Activated naive CD8-positive, alpha-beta T cell treated with anti-CD3 and anti-CD28 coated beads, Interleukin-2, amount 10 ng/mL, durations not matched to agents 7 days and 5 days (primary cell): ENCODE measurements around the gene MILR1. TPM values are rescaled to one million over a fixed set of nuclear protein-coding genes. Genes with fewer than 3 reads are reported as not detected.

Experiments used
- ATAC-seq: fragments of 150-1000 bp; cut with Tn5 transposase; one replicate; pipeline ENCODE4 v1.10.0; 2021; ENCODE audit warnings: low read depth, moderate library complexity
- POLR2A ChIA-PET: fragments of 350-600 bp; sonication (Branson Sonifier 250); formaldehyde crosslinking; loops from one replicate; lab custom pipeline; 2021; ENCODE audit warnings: antibody characterized with exemption; lab: Charles Lee
- DNase-seq: peaks from one replicate; pipeline ENCODE4 v3.0.0; 2021
- H3K27ac Mint-ChIP-seq: one replicate; pipeline ENCODE4 v1.8.0; 2022; ENCODE audit warnings: mild to moderate bottlenecking, mixed read lengths
- H3K27me3 Mint-ChIP-seq: one replicate; pipeline ENCODE4 v1.8.0; 2022; ENCODE audit warnings: mild to moderate bottlenecking, moderate library complexity, mixed read lengths
- H3K36me3 Mint-ChIP-seq: one replicate; pipeline ENCODE4 v1.8.0; 2021; ENCODE audit warnings: mild to moderate bottlenecking, mixed read lengths
- H3K4me1 Mint-ChIP-seq: one replicate; pipeline ENCODE4 v1.8.0; 2021; ENCODE audit warnings: mixed read lengths
- H3K4me3 Mint-ChIP-seq: one replicate; pipeline ENCODE4 v1.8.0; 2022; ENCODE audit warnings: mild to moderate bottlenecking, moderate library complexity, mixed read lengths
- H3K9me3 Mint-ChIP-seq: one replicate; pipeline ENCODE4 v1.8.0; 2021; ENCODE audit warnings: mixed read lengths
- total RNA-seq, 2 experiments: library from RNA; stranded (reverse); gene quantifications; one replicate each; pipeline ENCODE4 v1.2.3, GENCODE V29; 2021

MILR1 gene
- total RNA-seq = 1 to 10 TPM in 1 of 2 experiments, under 1 TPM in 1; 0.65 to 1.2 TPM

- ATAC-seq = no peak
- no peaks in the 10 kb centered on the region for H3K9me3 Mint-ChIP-seq
- H3K27ac Mint-ChIP-seq = peak within 1 kb of the TSS; percentile 64
- H3K4me3 Mint-ChIP-seq = peak within 1 kb of the TSS; percentile 9
- no peak for DNase-seq
- H3K4me1 Mint-ChIP-seq = peaks cover 12% of the 10 kb centered on the region
- no peaks in the 10 kb centered on the region for H3K27me3 Mint-ChIP-seq
- H3K36me3 Mint-ChIP-seq = no peaks in the 10 kb centered on the region
- POLR2A ChIA-PET = no interaction called here
These were observed at the start of gene MILR1 for GRCh38 chr17:64448665-64449512. MILR1 (plus strand) TSS chr17:64449115; CDS start chr17:64449169, 54 bp downstream.

GRCh38 chr17:64399767-64400156, 49.2 kb upstream of the MILR1 start:
- no peak for DNase-seq
- Mint-ChIP-seq H3K4me3 (no peak overlapping the region), H3K27ac (no peak overlapping the region), H3K9me3 (no peaks in the 10 kb centered on the region), H3K4me1 (peaks cover 46% of the 10 kb centered on the region), H3K36me3 (peaks cover 5% of the 10 kb centered on the region), H3K27me3 (no peaks in the 10 kb centered on the region)
- POLR2A ChIA-PET = interaction anchor here (0.7 to 3.5 kb wide), 4 partner anchors 11 to 106 kb away, joined by 3 to 25 read pairs (median 4); partner anchors contain the start of genes CEP95 and DDX5
- no peak for ATAC-seq

GRCh38 chr17:64400642-64401041, 48.3 kb upstream of the MILR1 start:
- Mint-ChIP-seq H3K4me3 (no peak overlapping the region), H3K4me1 (peaks cover 47% of the 10 kb centered on the region), H3K36me3 (peaks cover 2% of the 10 kb centered on the region), H3K27ac (peak overlapping the region; percentile 30), H3K9me3 (no peaks in the 10 kb centered on the region), H3K27me3 (no peaks in the 10 kb centered on the region)
- POLR2A ChIA-PET = interaction anchor here (0.6 kb wide), 1 partner anchor 19 kb away, joined by 3 read pairs; no protein-coding TSS in a partner anchor
- ATAC-seq (no peak), DNase-seq (no peak)

- POLR2A ChIA-PET = interaction anchor here (0.6 to 4.0 kb wide), 5 partner anchors 9 to 104 kb away, joined by 3 to 21 read pairs (median 4); partner anchors contain the start of genes DDX5 and PECAM1
- ATAC-seq = no peak
- peaks cover 41% of the 10 kb centered on the region for H3K4me1 Mint-ChIP-seq
- H3K36me3 Mint-ChIP-seq = no peaks in the 10 kb centered on the region
- no peaks in the 10 kb centered on the region for H3K9me3 Mint-ChIP-seq
- DNase-seq = no peak
- H3K4me3 Mint-ChIP-seq = peak overlapping the region; percentile 58
- H3K27ac Mint-ChIP-seq = peak overlapping the region; percentile 80
- H3K27me3 Mint-ChIP-seq = no peaks in the 10 kb centered on the region
These were observed 47.6 kb upstream of the MILR1 start for GRCh38 chr17:64401244-64401860.

- H3K4me1 Mint-ChIP-seq = peaks cover 39% of the 10 kb centered on the region
- H3K27me3 Mint-ChIP-seq = no peaks in the 10 kb centered on the region
- H3K4me3 Mint-ChIP-seq = peak overlapping the region; percentile 58
- no peaks in the 10 kb centered on the region for H3K36me3 Mint-ChIP-seq
- H3K27ac Mint-ChIP-seq = peak overlapping the region; percentile 80
- POLR2A ChIA-PET = interaction anchor here (0.7 to 4.0 kb wide), 4 partner anchors 10 to 104 kb away, joined by 3 to 21 read pairs (median 4); partner anchors contain the start of genes DDX5 and PECAM1
- DNase-seq (no peak), ATAC-seq (no peak)
- no peaks in the 10 kb centered on the region for H3K9me3 Mint-ChIP-seq
These were observed 47.0 kb upstream of the MILR1 start for GRCh38 chr17:64401941-64402340.

- Mint-ChIP-seq H3K9me3 (no peaks in the 10 kb centered on the region), H3K27ac (peak overlapping the region; percentile 58), H3K4me3 (peak overlapping the region; percentile 44), H3K36me3 (no peaks in the 10 kb centered on the region), H3K4me1 (peaks cover 39% of the 10 kb centered on the region), H3K27me3 (no peaks in the 10 kb centered on the region)
- DNase-seq (no peak), ATAC-seq (no peak)
- POLR2A ChIA-PET = interaction anchor here (1.1 to 4.0 kb wide), 3 partner anchors 10 to 103 kb away, joined by 4 to 21 read pairs (median 5); partner anchors contain the start of genes DDX5 and PECAM1
These were observed 46.4 kb upstream of the MILR1 start for GRCh38 chr17:64402469-64402868.

- peaks cover 30% of the 10 kb centered on the region for H3K4me1 Mint-ChIP-seq
- H3K9me3 Mint-ChIP-seq = no peaks in the 10 kb centered on the region
- H3K27ac Mint-ChIP-seq = peak overlapping the region; percentile 30
- no peak for ATAC-seq
- POLR2A ChIA-PET = interaction anchor here (1.1 to 4.0 kb wide), 4 partner anchors 7 to 14 kb away, joined by 3 to 21 read pairs (median 3); partner anchors contain the start of gene PECAM1
- H3K4me3 Mint-ChIP-seq = no peak overlapping the region
- no peaks in the 10 kb centered on the region for H3K27me3 Mint-ChIP-seq
- peak; percentile 21 for DNase-seq
- H3K36me3 Mint-ChIP-seq = no peaks in the 10 kb centered on the region
These were observed 44.9 kb upstream of the MILR1 start for GRCh38 chr17:64403881-64404460.

GRCh38 chr17:64406321-64407200, 42.4 kb upstream of the MILR1 start:
- DNase-seq (no peak), ATAC-seq (no peak)
- H3K9me3 Mint-ChIP-seq = no peaks in the 10 kb centered on the region
- H3K36me3 Mint-ChIP-seq = no peaks in the 10 kb centered on the region
- peaks cover 18% of the 10 kb centered on the region for H3K4me1 Mint-ChIP-seq
- no peaks in the 10 kb centered on the region for H3K27me3 Mint-ChIP-seq
- H3K4me3 Mint-ChIP-seq = no peak overlapping the region
- POLR2A ChIA-PET = no interaction called here
- no peak overlapping the region for H3K27ac Mint-ChIP-seq

- H3K4me3 Mint-ChIP-seq = no peak overlapping the region
- POLR2A ChIA-PET = interaction anchor here (0.6 to 1.3 kb wide), 2 partner anchors 12 to 18 kb away, joined by 3 read pairs; no protein-coding TSS in a partner anchor
- no peaks in the 10 kb centered on the region for H3K27me3 Mint-ChIP-seq
- no peak for DNase-seq
- H3K27ac Mint-ChIP-seq = no peak overlapping the region
- no peaks in the 10 kb centered on the region for H3K9me3 Mint-ChIP-seq
- peaks cover 26% of the 10 kb centered on the region for H3K4me1 Mint-ChIP-seq
- no peak for ATAC-seq
- H3K36me3 Mint-ChIP-seq = no peaks in the 10 kb centered on the region
These were observed 38.0 kb upstream of the MILR1 start for GRCh38 chr17:64410750-64411490.

- no peaks in the 10 kb centered on the region for H3K36me3 Mint-ChIP-seq
- peak; percentile 33 for ATAC-seq
- no peaks in the 10 kb centered on the region for H3K9me3 Mint-ChIP-seq
- POLR2A ChIA-PET = interaction anchor here (0.8 to 2.2 kb wide), 6 partner anchors 8 to 93 kb away, joined by 3 to 16 read pairs (median 4); partner anchors contain the start of genes CEP95 and DDX5
- H3K27ac Mint-ChIP-seq = peak overlapping the region; percentile 74
- H3K4me1 Mint-ChIP-seq = peaks cover 25% of the 10 kb centered on the region
- no peak for DNase-seq
- H3K4me3 Mint-ChIP-seq = peak overlapping the region; percentile 72
- H3K27me3 Mint-ChIP-seq = no peaks in the 10 kb centered on the region
These were observed 36.7 kb upstream of the MILR1 start for GRCh38 chr17:64411999-64412771.

GRCh38 chr17:64412944-64413381, 36.0 kb upstream of the MILR1 start:
- POLR2A ChIA-PET = interaction anchor here (0.5 to 2.2 kb wide), 4 partner anchors 13 to 93 kb away, joined by 3 to 16 read pairs (median 8); partner anchors contain the start of genes CEP95 and DDX5
- DNase-seq (no peak), ATAC-seq (no peak)
- no peaks in the 10 kb centered on the region for H3K9me3 Mint-ChIP-seq
- H3K27me3 Mint-ChIP-seq = no peaks in the 10 kb centered on the region
- no peaks in the 10 kb centered on the region for H3K36me3 Mint-ChIP-seq
- no peak overlapping the region for H3K27ac Mint-ChIP-seq
- H3K4me3 Mint-ChIP-seq = no peak overlapping the region
- H3K4me1 Mint-ChIP-seq = peaks cover 25% of the 10 kb centered on the region
